RWPE1 (cell line): ENCODE data around the gene VSTM2B.

ENCODE experiments used
- CTCF ChIA-PET: fragments of 350-600 bp; sonication (Branson Sonifier 250); formaldehyde crosslinking; extraction: SDS; loops from one replicate; lab custom pipeline; 2021; lab: Yijun Ruan, JAX
- POLR2A ChIA-PET: fragments of 400-600 bp; formaldehyde crosslinking; extraction: SDS; loops from one replicate; lab custom pipeline; 2020; ENCODE audit warnings: antibody characterized with exemption; ENCODE audit not compliant: low non-redundant PET; lab: Yijun Ruan, JAX
- DNase-seq: peaks from one replicate; pipeline ENCODE4 v3.0.0; 2012; ENCODE audit warnings: low spot score
- H3K27ac ChIP-seq: fragments of 450-650 bp; 2 replicates; pipeline ENCODE4 v1.5.1; 2017
- TF ChIP-seq, protein P1 (sequence below): fragments of 450-650 bp; conservative IDR thresholded peaks from 2 replicates; pipeline ENCODE4 v1.5.1; 2017; ENCODE audit warnings: low read depth, mild to moderate bottlenecking

Gene VSTM2B

DNA sequence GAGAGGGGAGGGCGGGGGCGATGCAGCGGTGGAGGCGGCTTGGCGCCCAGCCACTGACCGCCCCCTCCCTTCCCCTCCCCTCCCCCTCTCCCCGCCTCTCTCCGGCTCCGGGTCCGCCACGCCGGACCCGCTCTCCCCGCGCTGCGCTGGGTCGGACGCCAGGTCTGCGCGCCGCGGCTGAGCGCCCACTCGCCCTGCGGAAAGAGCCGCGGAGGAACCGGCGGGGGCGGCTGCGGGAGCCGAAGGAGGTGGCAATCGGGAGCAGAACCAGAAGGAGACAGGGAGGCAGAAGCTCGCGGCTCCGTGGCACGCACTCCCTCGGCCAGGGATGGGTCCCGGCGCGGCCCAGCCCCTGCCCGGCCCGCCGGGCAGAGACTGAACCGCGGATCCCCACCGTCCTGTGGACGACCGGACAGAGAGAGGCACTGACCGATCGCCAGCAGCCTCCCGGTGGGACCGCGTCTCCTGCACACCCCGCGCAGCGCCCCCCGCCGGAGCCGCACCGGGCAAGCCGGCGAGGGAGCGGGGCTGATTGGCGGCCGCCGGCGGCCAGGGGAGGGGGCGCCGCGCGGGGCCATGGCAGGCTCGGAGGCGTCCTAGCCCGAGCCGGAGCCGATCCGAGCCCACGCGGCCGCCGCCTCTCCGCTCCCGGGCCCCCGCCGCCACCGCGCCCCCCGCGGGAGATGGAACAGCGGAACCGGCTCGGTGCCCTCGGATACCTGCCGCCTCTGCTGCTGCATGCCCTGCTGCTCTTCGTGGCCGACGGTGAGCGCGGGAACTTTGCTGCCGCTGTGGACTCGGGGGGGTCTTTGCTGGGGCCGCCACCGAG lies at the start of gene VSTM2B:
Gene VSTM2B (plus strand): TSS at position 94 of the 829 bp plus-strand sequence. CDS start 590 bp downstream, at position 684.
- no peak within 1 kb of the TSS for H3K27ac ChIP-seq
- TF ChIP-seq, protein P1, sequence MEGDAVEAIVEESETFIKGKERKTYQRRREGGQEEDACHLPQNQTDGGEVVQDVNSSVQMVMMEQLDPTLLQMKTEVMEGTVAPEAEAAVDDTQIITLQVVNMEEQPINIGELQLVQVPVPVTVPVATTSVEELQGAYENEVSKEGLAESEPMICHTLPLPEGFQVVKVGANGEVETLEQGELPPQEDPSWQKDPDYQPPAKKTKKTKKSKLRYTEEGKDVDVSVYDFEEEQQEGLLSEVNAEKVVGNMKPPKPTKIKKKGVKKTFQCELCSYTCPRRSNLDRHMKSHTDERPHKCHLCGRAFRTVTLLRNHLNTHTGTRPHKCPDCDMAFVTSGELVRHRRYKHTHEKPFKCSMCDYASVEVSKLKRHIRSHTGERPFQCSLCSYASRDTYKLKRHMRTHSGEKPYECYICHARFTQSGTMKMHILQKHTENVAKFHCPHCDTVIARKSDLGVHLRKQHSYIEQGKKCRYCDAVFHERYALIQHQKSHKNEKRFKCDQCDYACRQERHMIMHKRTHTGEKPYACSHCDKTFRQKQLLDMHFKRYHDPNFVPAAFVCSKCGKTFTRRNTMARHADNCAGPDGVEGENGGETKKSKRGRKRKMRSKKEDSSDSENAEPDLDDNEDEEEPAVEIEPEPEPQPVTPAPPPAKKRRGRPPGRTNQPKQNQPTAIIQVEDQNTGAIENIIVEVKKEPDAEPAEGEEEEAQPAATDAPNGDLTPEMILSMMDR, result no peak
- DNase-seq, result no peak
- ChIA-PET CTCF (interaction anchor here (0.6 to 0.7 kb wide), 3 partner anchors 84 to 567 kb away, joined by 3 to 6 read pairs (median 3); no protein-coding TSS in a partner anchor), POLR2A (no interaction called here)

DNA sequence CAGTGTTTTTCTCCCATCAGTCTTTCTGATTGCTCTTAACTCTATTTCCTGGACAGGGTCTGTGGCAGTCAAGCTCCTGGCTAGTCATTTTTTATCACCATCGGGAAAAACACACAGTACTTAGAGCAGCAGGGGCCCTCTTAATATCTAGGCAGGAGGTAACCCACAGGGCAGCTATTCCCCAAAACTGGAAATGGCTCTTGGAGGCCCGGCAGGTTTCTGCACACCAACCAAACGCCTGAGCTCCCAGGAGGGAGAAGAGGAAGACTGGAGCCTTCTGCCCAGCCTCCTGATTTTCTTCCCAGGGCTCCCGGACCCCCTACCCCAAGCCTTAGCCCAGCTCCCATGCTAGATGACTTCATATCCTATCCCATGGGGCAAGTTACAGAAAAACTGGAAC lies 49.3 kb upstream of the VSTM2B start:
- DNase-seq, result no peak
- TF ChIP-seq, protein P1, result no peak
- CTCF ChIA-PET, result no interaction called here
- POLR2A ChIA-PET, result no interaction called here
- no peak overlapping the region for H3K27ac ChIP-seq

DNA sequence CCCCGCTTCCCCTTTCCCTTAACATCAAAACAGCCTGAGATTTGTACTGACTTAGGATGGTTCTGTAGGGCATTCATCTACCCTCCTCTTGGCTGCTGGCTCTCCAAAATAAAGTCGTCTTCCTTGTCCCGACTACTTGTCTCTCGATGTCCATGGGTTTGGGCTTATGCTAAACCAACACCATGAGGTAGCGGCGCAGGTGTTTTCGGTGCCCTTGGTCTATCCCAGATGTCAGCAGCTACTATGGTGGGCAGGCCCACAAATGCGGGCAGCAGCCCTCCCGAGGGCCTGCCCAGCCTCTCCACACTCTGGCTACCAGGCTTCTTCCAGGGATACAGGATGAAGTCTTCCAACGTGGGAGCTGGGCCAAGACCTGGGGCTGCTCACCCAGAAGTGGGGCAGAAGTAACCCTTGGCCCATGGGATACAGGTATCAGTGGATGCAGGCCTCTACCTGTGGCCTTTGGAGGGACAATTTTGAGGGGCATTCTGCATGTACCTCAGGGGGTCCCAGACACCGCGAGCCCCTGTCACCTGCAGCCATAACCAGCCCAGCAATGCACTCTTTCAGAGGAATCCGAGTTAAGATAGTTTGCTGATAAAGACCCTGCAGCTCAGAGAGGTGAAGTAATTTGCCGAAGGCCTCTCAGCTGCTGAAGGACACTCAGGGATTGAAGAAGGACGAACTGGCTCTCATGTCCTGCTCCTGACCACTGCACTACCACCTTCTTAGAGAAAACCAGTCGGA lies 47.8 kb upstream of the VSTM2B start:
- ChIA-PET CTCF (interaction anchor here (0.7 kb wide), 1 partner anchor 10 kb away, joined by 3 read pairs; no protein-coding TSS in a partner anchor), POLR2A (no interaction called here)
- DNase-seq, result no peak
- TF ChIP-seq, protein P1, result no peak
- H3K27ac ChIP-seq, result no peak overlapping the region

DNA sequence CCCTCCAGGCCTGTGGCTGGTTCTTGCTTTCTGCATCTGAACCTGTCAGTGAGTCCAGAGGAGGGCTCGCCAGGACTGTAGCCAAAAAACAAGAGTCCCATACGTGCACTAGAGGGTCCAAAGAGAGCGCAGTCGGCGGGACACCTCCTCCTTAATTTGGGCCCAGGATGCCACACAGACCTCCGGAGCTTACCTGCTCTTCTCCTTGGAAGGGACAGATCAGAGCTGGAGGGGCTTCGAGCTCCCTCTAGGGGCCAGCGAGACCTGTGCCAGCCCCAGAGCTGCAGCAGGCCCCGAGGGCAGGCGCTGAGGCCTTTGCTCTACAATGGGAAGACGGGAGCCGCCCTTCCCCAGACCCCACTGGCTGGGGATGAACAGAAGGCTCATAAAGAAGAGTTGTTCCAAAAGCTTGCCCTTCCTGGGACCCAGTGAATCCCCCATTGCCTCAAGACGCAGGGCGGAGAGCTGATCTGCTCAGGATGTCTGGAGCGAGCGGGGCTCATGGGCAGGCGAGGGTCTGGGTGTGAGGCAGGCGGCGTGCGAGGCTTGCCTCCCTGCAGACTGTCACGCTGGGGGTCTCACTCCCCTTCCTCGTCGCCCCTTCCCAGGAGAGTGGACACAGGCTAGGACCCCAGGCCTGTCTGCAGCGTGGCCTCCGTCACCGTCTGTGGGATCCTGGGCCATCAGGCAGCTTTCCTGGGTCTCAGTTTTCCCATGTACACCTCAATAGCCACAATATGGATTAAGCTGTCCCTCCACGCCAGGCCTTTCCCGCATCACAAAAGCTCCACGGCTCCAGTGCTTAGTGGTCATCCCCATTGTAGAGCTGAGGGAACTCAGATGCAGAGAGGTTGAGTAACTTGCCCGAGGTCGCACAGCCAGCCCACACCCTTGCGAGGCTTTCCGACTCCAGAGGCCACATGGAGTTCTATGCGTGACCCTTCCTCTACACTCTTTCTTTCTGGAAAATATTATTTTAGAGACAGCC lies 46.9 kb upstream of the VSTM2B start:
- CTCF ChIA-PET, result interaction anchor here (0.7 kb wide), 1 partner anchor 11 kb away, joined by 3 read pairs; no protein-coding TSS in a partner anchor
- no peak for DNase-seq
- POLR2A ChIA-PET, result no interaction called here
- no peak overlapping the region for H3K27ac ChIP-seq
- TF ChIP-seq, protein P1, result no peak

DNA sequence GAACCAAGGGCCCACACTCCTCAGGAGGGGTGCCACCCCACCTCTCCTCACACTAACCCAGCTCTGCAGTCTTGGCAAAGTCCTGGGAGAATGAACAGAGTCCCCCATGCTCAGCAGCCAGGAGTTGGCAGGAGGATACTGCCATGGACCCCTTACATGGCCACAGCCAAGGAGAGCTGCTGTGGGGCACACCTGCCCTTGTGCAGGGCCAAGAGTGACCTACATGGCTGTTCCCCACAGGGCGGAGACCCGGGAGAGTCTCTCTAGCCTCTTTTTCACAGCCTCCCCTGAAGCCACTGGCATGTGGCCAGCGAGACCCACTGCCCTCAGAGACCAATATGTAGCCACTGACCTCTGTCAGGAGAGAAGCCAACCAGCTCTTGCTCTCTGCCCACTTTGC lies 45.9 kb upstream of the VSTM2B start:
- no peak for DNase-seq
- CTCF ChIA-PET, result no interaction called here
- TF ChIP-seq, protein P1, result no peak
- POLR2A ChIA-PET, result no interaction called here
- H3K27ac ChIP-seq, result no peak overlapping the region

DNA sequence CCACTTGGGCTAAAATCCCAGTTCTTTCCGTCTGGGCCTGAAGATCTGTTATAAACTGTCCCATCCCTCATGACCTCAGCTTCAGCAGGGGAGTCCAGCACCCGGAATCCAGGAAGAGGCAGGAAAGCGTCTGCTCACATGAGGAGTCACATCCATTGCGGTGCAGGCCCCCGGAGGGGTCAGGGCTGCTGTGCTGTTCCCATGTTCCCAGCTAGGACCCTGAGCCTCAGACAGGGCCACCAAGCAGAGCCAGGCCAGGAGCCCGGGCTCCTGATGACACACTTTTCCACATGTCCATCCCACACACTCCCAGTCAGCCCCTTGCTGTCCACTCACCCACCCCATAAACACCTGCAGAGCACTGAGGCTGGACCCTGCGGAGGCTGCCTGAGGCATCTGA lies 45.3 kb upstream of the VSTM2B start:
- ChIA-PET POLR2A (no interaction called here), CTCF (no interaction called here)
- TF ChIP-seq, protein P1, result no peak
- H3K27ac ChIP-seq, result no peak overlapping the region
- no peak for DNase-seq
